SK-N-SH (cell line): ENCODE data around the gene ZKSCAN1. TPM values are rescaled to one million over a fixed set of nuclear protein-coding genes. Genes with fewer than 3 reads are reported as not detected.

Experiments used
- CTCF ChIA-PET: fragments of 300-600, 350-600 bp; formaldehyde crosslinking; extraction: SDS; loops from one replicate; lab custom pipeline; 2021; lab: Yijun Ruan, JAX
- POLR2A ChIA-PET: fragments of 350-600 bp; sonication (Branson Sonifier 250); formaldehyde crosslinking; extraction: SDS; loops from one replicate; lab custom pipeline; 2020; ENCODE audit warnings: antibody characterized with exemption, inconsistent platforms; lab: Yijun Ruan, JAX
- DNase-seq: peaks from one replicate; pipeline ENCODE4 v3.0.0; 2012
- H2AFZ ChIP-seq: fragments of 200-600 bp; sonication (generic); 2 replicates; pipeline ENCODE4 v1.8.1; 2016; ENCODE audit warnings: antibody characterized with exemption, mild to moderate bottlenecking, low read depth
- H3F3A ChIP-seq: fragments of 200-600 bp; sonication (generic); replicated peaks from 2 replicates; pipeline ENCODE3; 2016; ENCODE audit warnings: antibody characterized with exemption, mild to moderate bottlenecking; ENCODE audit not compliant: insufficient read depth
- H3K27ac ChIP-seq, 2 experiments: fragments of 200-500 bp in 1 of 2; fragments of 200-600 bp in 1 of 2; sonication (Bioruptor generic) in 1 of 2; sonication (generic), shearing (Covaris generic) in 1 of 2; 2 replicates each; pipeline versions ENCODE4 v1.5.1 to v1.6.1; 2014 to 2016; ENCODE audit warnings: low read depth in 2 of 2, inconsistent platforms in 1 of 2, low read length in 1 of 2, mild to moderate bottlenecking in 1 of 2, mixed read lengths in 1 of 2
- H3K27me3 ChIP-seq: fragments of 200-600 bp; sonication (generic), shearing (Covaris generic); 2 replicates; pipeline ENCODE4 v1.6.1; 2016; ENCODE audit warnings: mixed run types; ENCODE audit not compliant: insufficient read depth
- H3K36me3 ChIP-seq, 2 experiments: fragments of 200-500 bp in 1 of 2; fragments of 200-600 bp in 1 of 2; sonication (Bioruptor generic) in 1 of 2; sonication (generic) in 1 of 2; replicated peaks in 1 of 2; 2 replicates each; pipeline versions ENCODE3 to v1.5.1; 2014 to 2016; ENCODE audit warnings: low read length in 1 of 2, mild to moderate bottlenecking in 1 of 2; ENCODE audit not compliant: insufficient read depth in 2 of 2, control insufficient read depth in 1 of 2
- H3K4me1 ChIP-seq, 2 experiments: fragments of 200-500 bp in 1 of 2; fragments of 200-600 bp in 1 of 2; sonication (Bioruptor generic) in 1 of 2; sonication (generic), shearing (Covaris generic) in 1 of 2; 2 replicates each; pipeline versions ENCODE4 v1.5.1 to v1.6.1; 2014 to 2016; ENCODE audit warnings: low read depth in 1 of 2, low read length in 1 of 2, mixed run types in 1 of 2; ENCODE audit not compliant: insufficient read depth in 2 of 2, control insufficient read depth in 1 of 2
- H3K4me2 ChIP-seq: fragments of 200-600 bp; sonication (generic), shearing (Covaris generic); 2 replicates; pipeline ENCODE4 v1.6.1; 2017; ENCODE audit warnings: mixed run types
- H3K4me3 ChIP-seq, 2 experiments: fragments of 200-500 bp in 1 of 2; fragments of 200-600 bp in 1 of 2; sonication (Bioruptor generic) in 1 of 2; sonication (generic), shearing (Covaris generic) in 1 of 2; 2 replicates each; pipeline versions ENCODE4 v1.5.1 to v1.8.1; 2014 to 2016; ENCODE audit warnings: low read depth in 2 of 2, inconsistent platforms in 1 of 2, low read length in 1 of 2, mild to moderate bottlenecking in 1 of 2, mixed read lengths in 1 of 2, moderate library complexity in 1 of 2
- H3K79me2 ChIP-seq: fragments of 200-600 bp; sonication (generic); 2 replicates; pipeline ENCODE4 v1.8.1; 2017; ENCODE audit warnings: mild to moderate bottlenecking; ENCODE audit not compliant: insufficient read depth
- H3K9ac ChIP-seq: fragments of 200-600 bp; sonication (generic); 2 replicates; pipeline ENCODE4 v1.6.1; 2017; ENCODE audit warnings: mixed run types
- H3K9me2 ChIP-seq: fragments of 200-600 bp; sonication (generic); 2 replicates; pipeline ENCODE4 v1.6.1; 2017; ENCODE audit warnings: mixed run types
- H3K9me3 ChIP-seq: fragments of 200-600 bp; sonication (generic); 2 replicates; pipeline ENCODE4 v1.6.1; 2017; ENCODE audit warnings: mixed run types, mild to moderate bottlenecking, moderate library complexity
- H4K20me1 ChIP-seq: fragments of 200-600 bp; sonication (generic); 2 replicates; pipeline ENCODE4 v1.6.1; 2017; ENCODE audit warnings: mild to moderate bottlenecking, mixed run types; ENCODE audit not compliant: insufficient read depth
- CHD2 ChIP-seq: fragments of 150-350 bp; IDR thresholded peaks from 2 replicates; pipeline ENCODE4 v1.6.1; 2018; ENCODE audit warnings: low read length; ENCODE audit not compliant: partially characterized antibody
- CTCF ChIP-seq: fragments of 200-600 bp; sonication (generic); IDR thresholded peaks from 2 replicates; pipeline ENCODE4 v1.6.1; 2017; ENCODE audit warnings: antibody characterized with exemption, mild to moderate bottlenecking, moderate library complexity
- EP300 ChIP-seq, 2 experiments: IDR thresholded peaks; 2 replicates each; pipeline versions ENCODE4 v1.4.0 to v1.6.1; 2012; ENCODE audit warnings: borderline replicate concordance in 1 of 2, low read depth in 1 of 2, low read length in 1 of 2
- EZH2phosphoT487 ChIP-seq: fragments of 200-600 bp; sonication (generic); IDR thresholded peaks from 2 replicates; pipeline ENCODE4 v1.6.1; 2017; ENCODE audit warnings: low read depth, mixed run types, mild to moderate bottlenecking, antibody characterized with exemption, moderate library complexity, borderline replicate concordance
- FOSL2 ChIP-seq: IDR thresholded peaks from 2 replicates; pipeline ENCODE4 v1.4.0; 2012; ENCODE audit warnings: low read depth, mild to moderate bottlenecking, moderate library complexity, borderline replicate concordance
- GABPA ChIP-seq: IDR thresholded peaks from 2 replicates; pipeline ENCODE4 v1.4.0; 2012; ENCODE audit warnings: low read depth, mild to moderate bottlenecking
- GATA2 ChIP-seq: sonication (generic); formaldehyde crosslinking; IDR thresholded peaks from 2 replicates; pipeline ENCODE4 v1.5.0; 2020; ENCODE audit warnings: mild to moderate bottlenecking, missing genetic modification reagents
- JUND ChIP-seq: IDR thresholded peaks from 2 replicates; pipeline ENCODE4 v1.4.0; 2012
- MAX ChIP-seq: IDR thresholded peaks from 2 replicates; pipeline ENCODE4 v1.4.0; 2012; ENCODE audit warnings: low read depth
- MXI1 ChIP-seq: IDR thresholded peaks from 2 replicates; pipeline ENCODE4 v1.6.1; 2012; ENCODE audit warnings: mild to moderate bottlenecking, low read depth, low read length, improper control_type of control experiment
- NFIC ChIP-seq: IDR thresholded peaks from 2 replicates; pipeline ENCODE4 v1.4.0; 2012; ENCODE audit warnings: borderline replicate concordance
- NRF1 ChIP-seq: IDR thresholded peaks from 2 replicates; pipeline ENCODE4 v1.6.1; 2012; ENCODE audit warnings: low read depth, mild to moderate bottlenecking, low read length
- PBX3 ChIP-seq: IDR thresholded peaks from 2 replicates; pipeline ENCODE4; 2012
- POLR2AphosphoS5 ChIP-seq: IDR thresholded peaks from 2 replicates; pipeline ENCODE4 v1.6.1; 2012; ENCODE audit warnings: low read depth, low read length
- RAD21 ChIP-seq: IDR thresholded peaks from 2 replicates; pipeline ENCODE4 v1.6.1; 2012; ENCODE audit warnings: mild to moderate bottlenecking, low read length
- RCOR1 ChIP-seq: fragments of 150-350 bp; IDR thresholded peaks from 2 replicates; pipeline ENCODE4 v1.6.1; 2017; ENCODE audit warnings: antibody characterized with exemption, low read length
- REST ChIP-seq: IDR thresholded peaks from 2 replicates; pipeline ENCODE4 v1.6.1; 2012; ENCODE audit warnings: mild to moderate bottlenecking, low read depth, low read length, moderate library complexity
- SIN3A ChIP-seq: IDR thresholded peaks from 2 replicates; pipeline ENCODE4 v1.6.1; 2012; ENCODE audit warnings: low read depth, mild to moderate bottlenecking, low read length, moderate library complexity, borderline replicate concordance
- SMC3 ChIP-seq: IDR thresholded peaks from 2 replicates; pipeline ENCODE4 v1.6.1; 2012; ENCODE audit warnings: low read depth, low read length, improper control_type of control experiment
- TCF12 ChIP-seq: IDR thresholded peaks from 2 replicates; pipeline ENCODE4 v1.4.0; 2012
- TEAD4 ChIP-seq: IDR thresholded peaks from 2 replicates; pipeline ENCODE4 v1.4.0; 2012; ENCODE audit warnings: mild to moderate bottlenecking, borderline replicate concordance; ENCODE audit not compliant: insufficient read depth
- USF1 ChIP-seq: IDR thresholded peaks from 2 replicates; pipeline ENCODE4 v1.4.0; 2012; ENCODE audit warnings: low read depth, borderline replicate concordance
- YY1 ChIP-seq: IDR thresholded peaks from 2 replicates; pipeline ENCODE4 v1.4.0; 2012; ENCODE audit warnings: low read depth, mild to moderate bottlenecking
- WGBS: methylation state at CpG from one replicate; pipeline ENCODE4 v1.1.6; 2017; ENCODE audit warnings: low lambda C conversion rate; 5-methylcytosine and 5-hydroxymethylcytosine counted together
- polyA plus RNA-seq, 3 experiments: library from polyadenylated mRNA; depleted of rRNA; stranded (reverse); fragments of >200 nt; gene quantifications; 2 replicates each; pipeline ENCODE4 v1.2.3, GENCODE V29; 2012

ZKSCAN1 gene
- polyA plus RNA-seq, 1 of the 3 experiments (the other 2 are of a cell fraction) = 21.1 TPM

- peak; percentile 99 for DNase-seq
- no peaks in the 10 kb centered on the region for H3K9me3 ChIP-seq
- peaks cover 49% of the 10 kb centered on the region for H3K79me2 ChIP-seq
- CTCF ChIA-PET = interaction anchor here (0.7 to 8.5 kb wide), 17 partner anchors 9 to 508 kb away, joined by 3 to 59 read pairs (median 5); partner anchors contain the start of genes AP4M1, LAMTOR4, MCM7 and TRIM4
- peak within 1 kb of the TSS; percentile 92 for H3K9ac ChIP-seq
- peaks cover 20% of the 10 kb centered on the region; the same call in 1 of the 2 replicates for H4K20me1 ChIP-seq
- peaks cover 12 to 19% of the 10 kb centered on the region in 2 experiments; a peak in 3 of 4 replicates for H3K4me1 ChIP-seq
- H2AFZ ChIP-seq = peak within 1 kb of the TSS; percentile 65
- H3K4me3 ChIP-seq = peak within 1 kb of the TSS; percentile 67 to 94
- H3F3A ChIP-seq = peaks cover 11% of the 10 kb centered on the region
- WGBS = under 1% methylated on average over 30 of the region's 55 CpGs
- peaks cover 21 to 38% of the 10 kb centered on the region in 2 experiments for H3K36me3 ChIP-seq
- no peaks in the 10 kb centered on the region for H3K27me3 ChIP-seq
- H3K9me2 ChIP-seq = no peaks in the 10 kb centered on the region
- POLR2A ChIA-PET = interaction anchor here (0.9 to 1.4 kb wide), 3 partner anchors 20 to 88 kb away, joined by 3 to 11 read pairs (median 4); partner anchors contain the start of genes AP4M1, MCM7 and ZSCAN21
- peak within 1 kb of the TSS; percentile 76 to 87 for H3K27ac ChIP-seq
- peak within 1 kb of the TSS; percentile 87 for H3K4me2 ChIP-seq
- peak; percentile 97 for TF ChIP-seq SMC3
- peak; percentile 78 for TF ChIP-seq RCOR1
- peak; percentile 22; the same call in 1 of the 2 replicates for TF ChIP-seq JUND
- TF ChIP-seq GATA2 (CRISPR knock-in tag) = no peak
- TF ChIP-seq CTCF = peak; percentile 100
- no peak for TF ChIP-seq NRF1
- TF ChIP-seq RAD21 = peak; percentile 85
- peak; percentile 44; the same call in 1 of the 2 replicates for TF ChIP-seq USF1
- TF ChIP-seq TCF12 = peak; percentile 60
- peak; percentile 56; the same call in 1 of the 2 replicates for TF ChIP-seq NFIC
- TF ChIP-seq REST = peak; percentile 76; the same call in 1 of the 2 replicates
- TF ChIP-seq MXI1 = peak; percentile 97
- peak; percentile 97 for TF ChIP-seq POLR2AphosphoS5
- no peak for TF ChIP-seq EZH2phosphoT487
- TF ChIP-seq MAX = peak; percentile 99
- TF ChIP-seq GABPA = peak; percentile 99
- peak; percentile 79; the same call in 1 of the 2 replicates for TF ChIP-seq FOSL2
- TF ChIP-seq YY1 = no peak
- TF ChIP-seq SIN3A = peak; percentile 97; the same call in 1 of the 2 replicates
- peak; percentile 30 to 63; a peak in 3 of 4 replicates for TF ChIP-seq EP300 (IDR thresholded peaks at IDR 0.05; ENCODE audit: borderline replicate concordance in 1 of 2, low read depth in 1 of 2, low read length in 1 of 2)
- 0 out of 2 replicates have a peak, but pooled peaks have one; percentile 39 for TF ChIP-seq TEAD4
- peak; percentile 94 for TF ChIP-seq CHD2
- peak; percentile 96 for TF ChIP-seq PBX3
Observed at GRCh38 chr7:100081535-100082102, 66.2 kb downstream of the ZKSCAN1 start, which contains the start of gene ZNF3. TSS of gene ZNF3 (minus strand) at chr7:100081723. CDS start at chr7:100077357, 4,366 bp downstream.
